CD14-positive monocyte (primary cell): ENCODE results near the gene BATF3. TPM values are rescaled to one million over a fixed set of nuclear protein-coding genes. Genes with fewer than 3 reads are reported as not detected.

ENCODE experiments used
- DNase-seq, 3 donors: peaks; one replicate each; pipeline ENCODE4 v3.0.0-alpha.2; 2011 to 2022
- H2AFZ ChIP-seq: 2 replicates; pipeline ENCODE4 v1.6.0; 2012; ENCODE audit warnings: mild to moderate bottlenecking, low read depth, low read length, inconsistent platforms; ENCODE audit not compliant: insufficient read depth, poor library complexity, severe bottlenecking
- H3K27ac ChIP-seq, 2 donors: 1 replicate in 1 of 2; 2 replicates in 1 of 2; pipeline ENCODE4 v1.5.1; 2012 to 2013; ENCODE audit warnings: low read length in 2 of 2, control low read depth in 1 of 2, inconsistent platforms in 1 of 2, low read depth in 1 of 2, mild to moderate bottlenecking in 1 of 2
- H3K27me3 ChIP-seq, 2 donors: one replicate each; pipeline versions ENCODE4 v1.6.0 to v1.6.1; 2011 to 2013; ENCODE audit warnings: low read length in 2 of 2; ENCODE audit not compliant: control insufficient read depth in 2 of 2, insufficient read depth in 2 of 2
- H3K36me3 ChIP-seq, 2 donors: replicated peaks in 1 of 2; 1 replicate in 1 of 2; 2 replicates in 1 of 2; pipeline versions ENCODE4 v1.5.1 to v1.6.1; 2012 to 2013; ENCODE audit warnings: low read length in 2 of 2, control low read depth in 1 of 2, inconsistent platforms in 1 of 2, mild to moderate bottlenecking in 1 of 2; ENCODE audit not compliant: insufficient read depth in 2 of 2, control insufficient read depth in 1 of 2
- H3K4me1 ChIP-seq, 2 donors: 1 replicate in 1 of 2; 2 replicates in 1 of 2; pipeline versions ENCODE4 v1.5.1 to v1.6.1; 2012 to 2013; ENCODE audit warnings: low read length in 2 of 2, control low read depth in 1 of 2, inconsistent platforms in 1 of 2, mild to moderate bottlenecking in 1 of 2, moderate library complexity in 1 of 2; ENCODE audit not compliant: insufficient read depth in 2 of 2, control insufficient read depth in 1 of 2
- H3K4me2 ChIP-seq: replicated peaks from 2 replicates; pipeline ENCODE3; 2012; ENCODE audit warnings: low read length, moderate library complexity, mild to moderate bottlenecking; ENCODE audit not compliant: poor library complexity, severe bottlenecking; ENCODE audit errors: extremely low read depth
- H3K4me3 ChIP-seq, 3 experiments: fragments of 200-600 bp in 1 of 3; sonication (generic) in 1 of 3; replicated peaks in 1 of 3; 1 replicate in 2 of 3; 2 replicates in 1 of 3; pipeline ENCODE4 v1.5.1; 2011 to 2013; ENCODE audit warnings: low read length in 3 of 3, mild to moderate bottlenecking in 3 of 3, control low read depth in 2 of 3, low read depth in 2 of 3, inconsistent platforms in 1 of 3, moderate library complexity in 1 of 3
- H3K79me2 ChIP-seq: 2 replicates; pipeline ENCODE4 v1.6.0; 2012; ENCODE audit warnings: mild to moderate bottlenecking, control low read depth, inconsistent platforms, low read length, moderate library complexity; ENCODE audit not compliant: insufficient read depth
- H3K9ac ChIP-seq: 2 replicates; pipeline ENCODE4 v1.6.0; 2017; ENCODE audit warnings: low read length, mild to moderate bottlenecking; ENCODE audit not compliant: insufficient read depth, poor library complexity, severe bottlenecking
- H3K9me3 ChIP-seq, 2 donors: replicated peaks in 1 of 2; 1 replicate in 1 of 2; 2 replicates in 1 of 2; pipeline versions ENCODE4 v1.5.1 to v1.6.1; 2012 to 2013; ENCODE audit warnings: low read length in 2 of 2, control low read depth in 1 of 2; ENCODE audit not compliant: control insufficient read depth in 1 of 2, insufficient read depth in 1 of 2
- H4K20me1 ChIP-seq: 2 replicates; pipeline ENCODE4 v1.6.0; 2012; ENCODE audit warnings: mild to moderate bottlenecking, low read length, control low read depth, moderate library complexity; ENCODE audit not compliant: insufficient read depth
- H3K27ac Mint-ChIP-seq, 7 donors: one replicate each; pipeline ENCODE4 v1.8.0; 2020; ENCODE audit warnings: mild to moderate bottlenecking in 7 of 7, mixed read lengths in 7 of 7, moderate library complexity in 6 of 7, inconsistent platforms in 2 of 7
- H3K27me3 Mint-ChIP-seq, 3 donors: one replicate each; pipeline ENCODE4 v1.8.0; 2021 to 2022; ENCODE audit warnings: low read depth in 3 of 3, mild to moderate bottlenecking in 3 of 3, mixed read lengths in 3 of 3, moderate library complexity in 3 of 3, inconsistent platforms in 1 of 3
- H3K36me3 Mint-ChIP-seq, 2 donors: one replicate each; pipeline ENCODE4 v1.8.0; 2020; ENCODE audit warnings: mixed read lengths in 2 of 2, inconsistent platforms in 1 of 2, mild to moderate bottlenecking in 1 of 2
- H3K4me1 Mint-ChIP-seq: one replicate; pipeline ENCODE4 v1.8.0; 2020; ENCODE audit warnings: mild to moderate bottlenecking, mixed read lengths
- H3K4me3 Mint-ChIP-seq, 2 donors: one replicate each; pipeline ENCODE4 v1.8.0; 2020; ENCODE audit warnings: mild to moderate bottlenecking in 2 of 2, mixed read lengths in 2 of 2, moderate library complexity in 1 of 2
- H3K9me3 Mint-ChIP-seq, 7 donors: one replicate each; pipeline ENCODE4 v1.8.0; 2020 to 2022; ENCODE audit warnings: mixed read lengths in 7 of 7, mild to moderate bottlenecking in 6 of 7, moderate library complexity in 6 of 7, inconsistent platforms in 2 of 7
- WGBS: methylation state at CpG from one replicate; pipeline ENCODE4 v1.1.5; 2013; ENCODE audit warnings: missing lambda C conversion rate; ENCODE audit not compliant: insufficient coverage; 5-methylcytosine and 5-hydroxymethylcytosine counted together
- intact Hi-C, 2 donors: fragments of 100-400 bp; cut with micrococcal nuclease; formaldehyde crosslinking; loops; one replicate each; pipeline versions ENCODE4 v1.15.0 to v1.15.1; 2023
- polyA plus RNA-seq, 3 donors: library from polyadenylated mRNA; depleted of rRNA in 1 of 3; unstranded in 2 of 3; stranded (reverse) in 1 of 3; fragments of 300-500 nt in 2 of 3; fragments of >200 nt in 1 of 3; fragmentation: Illumina TruSeq in 2 of 3; gene quantifications; 1 replicate in 2 of 3; 2 replicates in 1 of 3; pipeline ENCODE4 v1.2.3, GENCODE V29; 2012 to 2021
- TF ChIP-seq, protein P1 (sequence below): fragments of 200-600 bp; IDR thresholded peaks from one replicate; pipeline ENCODE4 v1.8.0; 2022; ENCODE audit warnings: antibody characterized with exemption, mild to moderate bottlenecking

Gene BATF3
- polyA plus RNA-seq, 3 donors, result 9.3 to 34.7 (median 15.1) TPM

DNA sequence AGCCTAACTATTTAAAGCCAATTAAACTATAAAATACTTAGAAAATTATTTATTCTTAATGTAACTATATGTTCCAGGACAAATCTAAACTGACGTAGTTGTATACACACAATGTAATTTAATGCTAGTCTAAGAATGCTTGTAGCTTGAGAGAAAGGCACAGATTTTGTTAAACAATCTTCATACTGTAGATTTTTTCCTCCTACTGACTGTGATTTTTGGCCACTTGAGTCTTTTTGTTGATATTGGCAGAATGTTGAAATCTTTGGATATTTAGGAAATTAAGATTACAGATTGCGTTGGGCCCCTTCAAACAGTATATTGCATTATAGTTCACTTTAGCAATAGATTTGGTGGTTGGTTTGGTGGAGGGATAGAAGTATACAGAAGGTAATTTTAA, 50.6 kb downstream of the BATF3 start:
- Histone ChIP-seq H3K9me3 (no peaks in the 10 kb centered on the region), H3K27me3 (no peaks in the 10 kb centered on the region), H3K36me3 (no peaks in the 10 kb centered on the region), H3K79me2 (no peaks in the 10 kb centered on the region), H3K4me1 (peaks cover 0 to 4% of the 10 kb centered on the region in 2 donors), H2AFZ (no peak overlapping the region), H4K20me1 (no peaks in the 10 kb centered on the region), H3K9ac (no peak overlapping the region), H3K27ac (no peak overlapping the region), H3K4me2 (no peak overlapping the region), H3K4me3 (no peak overlapping the region)
- Mint-ChIP-seq H3K4me1 (peaks cover 13% of the 10 kb centered on the region), H3K36me3 (no peaks in the 10 kb centered on the region), H3K4me3 (no peak overlapping the region), H3K27ac (no peak overlapping the region), H3K27me3 (peaks cover 0 to 4% (median 0%) of the 10 kb centered on the region in 3 donors), H3K9me3 (peaks cover 0 to 2% (median 0%) of the 10 kb centered on the region in 7 donors)
- no CpG with 5 or more reads among the region's 2 CpGs for WGBS
- TF ChIP-seq, protein P1, sequence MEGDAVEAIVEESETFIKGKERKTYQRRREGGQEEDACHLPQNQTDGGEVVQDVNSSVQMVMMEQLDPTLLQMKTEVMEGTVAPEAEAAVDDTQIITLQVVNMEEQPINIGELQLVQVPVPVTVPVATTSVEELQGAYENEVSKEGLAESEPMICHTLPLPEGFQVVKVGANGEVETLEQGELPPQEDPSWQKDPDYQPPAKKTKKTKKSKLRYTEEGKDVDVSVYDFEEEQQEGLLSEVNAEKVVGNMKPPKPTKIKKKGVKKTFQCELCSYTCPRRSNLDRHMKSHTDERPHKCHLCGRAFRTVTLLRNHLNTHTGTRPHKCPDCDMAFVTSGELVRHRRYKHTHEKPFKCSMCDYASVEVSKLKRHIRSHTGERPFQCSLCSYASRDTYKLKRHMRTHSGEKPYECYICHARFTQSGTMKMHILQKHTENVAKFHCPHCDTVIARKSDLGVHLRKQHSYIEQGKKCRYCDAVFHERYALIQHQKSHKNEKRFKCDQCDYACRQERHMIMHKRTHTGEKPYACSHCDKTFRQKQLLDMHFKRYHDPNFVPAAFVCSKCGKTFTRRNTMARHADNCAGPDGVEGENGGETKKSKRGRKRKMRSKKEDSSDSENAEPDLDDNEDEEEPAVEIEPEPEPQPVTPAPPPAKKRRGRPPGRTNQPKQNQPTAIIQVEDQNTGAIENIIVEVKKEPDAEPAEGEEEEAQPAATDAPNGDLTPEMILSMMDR, result no peak
- DNase-seq, result no peak
- intact Hi-C loops, result no loop called here

DNA sequence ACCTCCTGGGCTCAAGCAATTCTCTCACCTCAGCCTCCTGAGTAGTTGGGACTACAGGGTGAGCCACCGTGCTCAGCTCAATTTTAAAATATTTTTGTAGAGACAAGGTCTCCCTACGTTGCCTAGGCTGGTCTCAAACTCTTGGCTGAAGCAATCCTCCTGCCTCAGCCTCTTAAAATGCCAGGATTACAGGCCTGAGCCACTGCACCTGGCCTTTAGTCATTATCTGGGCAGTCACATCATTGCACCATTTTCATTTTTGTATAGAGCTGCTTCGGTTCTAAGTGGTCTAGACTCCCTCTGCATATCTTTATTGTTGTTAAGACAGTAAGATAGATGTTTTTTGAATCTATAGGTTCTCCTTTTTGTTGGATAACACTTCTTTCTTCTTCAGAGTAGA, 51.2 kb downstream of the BATF3 start:
- Histone ChIP-seq H3K4me1 (peaks cover 0 to 4% of the 10 kb centered on the region in 2 donors), H2AFZ (no peak overlapping the region), H3K27ac (no peak overlapping the region), H3K4me3 (no peak overlapping the region), H3K36me3 (no peaks in the 10 kb centered on the region), H3K9ac (no peak overlapping the region), H3K79me2 (no peaks in the 10 kb centered on the region), H4K20me1 (no peaks in the 10 kb centered on the region), H3K4me2 (no peak overlapping the region), H3K27me3 (no peaks in the 10 kb centered on the region), H3K9me3 (no peaks in the 10 kb centered on the region)
- no peak for DNase-seq
- WGBS, result 89% methylated on average over 1 of the region's 3 CpGs
- intact Hi-C loops, result no loop called here
- Mint-ChIP-seq H3K9me3 (peaks cover 0 to 2% (median 0%) of the 10 kb centered on the region in 7 donors), H3K36me3 (no peaks in the 10 kb centered on the region), H3K4me3 (no peak overlapping the region), H3K4me1 (peaks cover 13% of the 10 kb centered on the region), H3K27ac (no peak overlapping the region), H3K27me3 (peaks cover 0 to 2% (median 0%) of the 10 kb centered on the region in 3 donors)
- TF ChIP-seq, protein P1, result no peak
